ENCODE measurements around the gene NOP9.
A peak's percentile ranks its signal among the peaks of the same experiment; 100 is the strongest.

NOP9 gene

DNA sequence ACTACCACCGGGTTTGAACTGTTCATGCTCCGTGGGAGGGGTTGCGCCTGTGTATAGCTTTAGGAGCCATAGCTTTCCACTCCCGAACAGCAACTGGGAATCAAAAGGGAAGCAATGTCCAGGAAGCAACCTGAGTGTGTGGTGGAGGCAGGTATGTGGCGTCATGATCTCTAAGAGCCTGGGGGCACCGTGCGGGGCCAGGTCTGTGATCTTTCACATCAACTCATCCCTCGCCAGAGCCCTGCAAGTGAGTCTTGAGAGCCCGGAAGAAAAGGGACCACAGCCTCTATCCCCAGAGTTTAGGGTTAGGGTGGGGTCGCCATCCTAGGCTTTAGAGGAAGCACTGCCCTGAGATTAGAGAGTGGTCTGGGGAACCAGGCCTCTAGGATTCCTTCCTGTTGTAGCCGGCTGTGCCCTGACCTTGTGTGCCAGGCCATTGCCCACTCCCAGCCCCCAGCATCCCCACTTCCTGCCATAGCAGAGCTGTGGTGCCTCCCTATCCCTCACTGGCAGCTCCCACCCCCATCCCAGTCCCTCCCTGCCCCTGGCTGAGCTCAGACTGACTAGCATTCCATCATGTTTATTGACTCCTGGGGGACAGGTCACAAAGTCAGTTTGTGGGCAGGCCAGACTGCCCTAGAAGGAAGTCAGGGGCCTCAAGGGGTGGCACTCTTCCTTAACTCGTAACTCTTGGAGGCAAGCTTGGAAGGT is 36.0 kb downstream of the NOP9 start:
- Histone ChIP-seq H3K4me1 (ENCODE audit: control insufficient read depth in 2 of 2, insufficient read depth in 2 of 2, low read length in 2 of 2) (peaks cover 47 to 60% of the 10 kb centered on the region in 2 donors), H3K27me3 (ENCODE audit: control insufficient read depth in 2 of 2, insufficient read depth in 2 of 2, low read length in 2 of 2) (peaks cover 0 to 4% of the 10 kb centered on the region in 2 donors), H3K4me3 (ENCODE audit: low read length in 2 of 2) (peak overlapping the region in 1 of 2 donors; percentile 48), H3K9me3 (ENCODE audit: control insufficient read depth in 2 of 2, low read length in 2 of 2) (no peaks in the 10 kb centered on the region), H3K9ac (ENCODE audit: low read depth in 1 of 2, low read length in 2 of 2) (no peak overlapping the region), H3K36me3 (ENCODE audit: control insufficient read depth in 2 of 2, insufficient read depth in 2 of 2, low read length in 2 of 2) (peaks cover 7 to 17% of the 10 kb centered on the region in 2 donors), H3K27ac (ENCODE audit: low read depth in 2 of 2, low read length in 2 of 2) (peak overlapping the region; percentile 2 to 9)

DNA sequence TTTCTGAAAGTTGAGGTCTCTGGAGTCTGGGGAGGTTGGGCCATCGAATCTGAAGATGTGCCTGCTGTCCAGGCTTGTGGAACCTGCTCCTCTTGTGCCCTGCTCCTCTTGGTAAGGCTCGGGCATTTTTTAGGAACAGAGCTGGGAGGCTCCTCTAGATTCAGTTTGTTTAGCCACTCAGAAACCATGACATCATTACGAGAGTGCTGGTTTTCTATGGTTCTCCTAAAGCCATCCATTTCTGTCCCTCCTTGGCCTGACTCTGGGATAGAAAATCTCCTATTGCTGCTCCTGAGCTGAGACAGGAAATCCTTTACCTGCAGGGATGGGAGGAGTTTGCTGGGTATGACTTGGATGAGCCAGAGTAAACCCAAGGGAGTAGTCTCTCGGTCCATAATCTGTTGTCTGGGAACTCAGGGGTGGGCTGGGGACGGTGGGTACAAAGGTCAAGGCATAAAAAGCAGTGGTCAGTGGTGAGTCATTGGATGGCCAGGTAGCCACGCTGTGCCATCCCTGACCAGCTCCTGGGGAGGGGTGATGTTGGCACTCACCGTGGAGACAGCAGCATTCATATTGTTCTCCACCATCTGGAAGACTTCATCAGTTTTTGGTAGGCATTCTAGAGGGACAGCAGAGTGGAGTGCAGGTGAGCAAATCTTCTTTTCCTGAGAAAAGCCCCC is 37.6 kb downstream of the NOP9 start:
- Histone ChIP-seq H3K36me3 (ENCODE audit: control insufficient read depth in 2 of 2, insufficient read depth in 2 of 2, low read length in 2 of 2) (peaks cover 7 to 17% of the 10 kb centered on the region in 2 donors), H3K9ac (ENCODE audit: low read depth in 1 of 2, low read length in 2 of 2) (no peak overlapping the region), H3K27ac (ENCODE audit: low read depth in 2 of 2, low read length in 2 of 2) (no peak overlapping the region), H3K4me1 (ENCODE audit: control insufficient read depth in 2 of 2, insufficient read depth in 2 of 2, low read length in 2 of 2) (peaks cover 40 to 54% of the 10 kb centered on the region in 2 donors), H3K27me3 (ENCODE audit: control insufficient read depth in 2 of 2, insufficient read depth in 2 of 2, low read length in 2 of 2) (peaks cover 0 to 4% of the 10 kb centered on the region in 2 donors), H3K4me3 (ENCODE audit: low read length in 2 of 2) (no peak overlapping the region), H3K9me3 (ENCODE audit: control insufficient read depth in 2 of 2, low read length in 2 of 2) (no peaks in the 10 kb centered on the region)

DNA sequence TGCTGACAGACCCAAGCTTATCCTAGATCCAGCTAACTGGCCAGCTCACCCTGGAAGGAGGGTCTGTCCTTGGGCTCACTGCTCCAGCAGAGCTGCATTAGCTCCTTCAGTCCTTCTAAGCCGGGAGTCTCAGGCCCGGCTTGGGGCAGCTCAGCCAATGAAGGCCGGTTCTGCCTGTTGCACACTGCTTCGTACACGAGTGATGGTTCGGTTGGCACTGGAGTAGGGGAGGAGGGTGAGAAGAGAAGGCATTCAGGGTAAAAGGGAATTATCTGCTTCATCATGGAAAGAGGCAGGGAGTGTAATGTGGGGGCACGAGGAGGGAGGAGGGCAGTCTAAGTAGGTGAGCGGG is 38.1 kb downstream of the NOP9 start:
- Histone ChIP-seq H3K27me3 (ENCODE audit: control insufficient read depth in 2 of 2, insufficient read depth in 2 of 2, low read length in 2 of 2) (peaks cover 0 to 4% of the 10 kb centered on the region in 2 donors), H3K4me1 (ENCODE audit: control insufficient read depth in 2 of 2, insufficient read depth in 2 of 2, low read length in 2 of 2) (peaks cover 35 to 49% of the 10 kb centered on the region in 2 donors), H3K9me3 (ENCODE audit: control insufficient read depth in 2 of 2, low read length in 2 of 2) (no peaks in the 10 kb centered on the region), H3K4me3 (ENCODE audit: low read length in 2 of 2) (no peak overlapping the region), H3K36me3 (ENCODE audit: control insufficient read depth in 2 of 2, insufficient read depth in 2 of 2, low read length in 2 of 2) (peaks cover 7 to 17% of the 10 kb centered on the region in 2 donors), H3K9ac (ENCODE audit: low read depth in 1 of 2, low read length in 2 of 2) (no peak overlapping the region), H3K27ac (ENCODE audit: low read depth in 2 of 2, low read length in 2 of 2) (no peak overlapping the region)

DNA sequence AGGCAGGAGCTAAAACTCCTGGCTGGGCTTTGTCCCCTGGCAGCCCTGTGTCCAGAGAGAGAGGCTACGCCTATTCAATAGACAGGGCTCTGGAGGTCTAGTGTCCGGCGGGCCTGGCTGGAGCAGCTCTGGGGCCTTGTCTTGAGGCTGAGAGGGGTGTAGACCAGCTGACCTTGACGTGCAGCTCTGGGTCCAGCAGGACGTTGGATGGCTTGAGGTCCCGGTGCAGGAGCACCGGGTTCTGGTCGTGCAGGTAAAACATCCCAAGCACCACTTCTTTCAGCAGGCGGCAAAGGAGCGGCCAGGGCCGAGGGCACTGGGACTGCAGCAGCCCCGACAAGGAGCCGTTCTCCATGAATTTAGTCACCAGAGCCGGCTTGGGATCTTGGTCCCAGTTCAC is 39.2 kb downstream of the NOP9 start:
- H3K4me1 ChIP-seq (ENCODE audit: control insufficient read depth in 2 of 2, insufficient read depth in 2 of 2, low read length in 2 of 2): peaks cover 25 to 41% of the 10 kb centered on the region in 2 donors
- peak overlapping the region in 1 of 2 donors; percentile 93 for H3K9ac ChIP-seq (ENCODE audit: low read depth in 1 of 2, low read length in 2 of 2)
- no peak overlapping the region for H3K27ac ChIP-seq (ENCODE audit: low read depth in 2 of 2, low read length in 2 of 2)
- no peaks in the 10 kb centered on the region for H3K9me3 ChIP-seq (ENCODE audit: control insufficient read depth in 2 of 2, low read length in 2 of 2)
- peaks cover 0 to 4% of the 10 kb centered on the region in 2 donors for H3K27me3 ChIP-seq (ENCODE audit: control insufficient read depth in 2 of 2, insufficient read depth in 2 of 2, low read length in 2 of 2)
- peaks cover 7 to 17% of the 10 kb centered on the region in 2 donors for H3K36me3 ChIP-seq (ENCODE audit: control insufficient read depth in 2 of 2, insufficient read depth in 2 of 2, low read length in 2 of 2)
- peak overlapping the region; percentile 96 to 97 for H3K4me3 ChIP-seq (ENCODE audit: low read length in 2 of 2)

DNA sequence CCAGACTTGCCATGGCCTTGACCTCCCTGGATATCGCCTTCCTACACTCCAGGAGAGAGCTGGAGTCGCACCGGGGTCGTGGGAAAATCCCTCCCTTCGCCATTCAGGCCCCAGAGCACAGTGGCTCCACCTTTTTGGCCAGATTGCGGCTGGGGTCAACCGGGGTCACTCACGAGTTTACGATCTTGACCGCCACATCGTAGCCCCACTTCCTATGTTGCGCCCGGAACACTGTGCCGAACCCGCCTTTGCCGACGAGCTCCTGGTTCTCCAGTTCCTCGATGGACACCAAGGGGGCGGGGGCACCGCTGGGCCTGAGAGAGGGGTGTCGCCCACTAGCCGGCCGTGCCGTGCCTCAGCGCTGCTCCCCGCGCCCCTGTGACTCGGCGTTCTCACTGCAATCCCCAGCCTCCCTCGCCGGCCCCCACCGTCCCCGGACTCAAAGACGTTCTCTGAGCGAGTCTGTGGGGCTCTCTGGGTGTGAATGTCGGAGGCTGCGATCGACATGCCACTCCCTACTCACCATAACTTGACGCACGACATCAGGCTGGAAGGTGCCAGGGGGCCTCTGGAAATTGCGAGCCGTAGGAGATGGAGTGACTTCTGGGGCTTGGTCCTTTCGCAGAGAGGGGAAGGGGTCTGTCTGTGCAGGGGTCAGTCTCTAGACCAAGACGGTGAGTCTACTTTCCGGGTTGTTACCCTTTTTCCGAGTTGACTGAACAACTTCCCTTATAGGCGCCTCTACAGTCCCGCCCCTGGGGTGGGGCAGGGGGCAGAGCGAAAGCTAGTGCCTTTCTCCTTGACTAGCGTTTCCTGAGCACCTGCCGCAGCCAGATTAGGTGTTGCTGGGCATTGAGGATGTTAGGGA is 39.9 kb downstream of the NOP9 start, which contains the start of gene RIPK3:
TSS of gene RIPK3 (minus strand) at position 708 of the 868 bp plus-strand sequence. CDS start at position 543, 165 bp downstream.
- no peaks in the 10 kb centered on the region for H3K27me3 ChIP-seq (ENCODE audit: control insufficient read depth in 2 of 2, insufficient read depth in 2 of 2, low read length in 2 of 2)
- H3K9me3 ChIP-seq (ENCODE audit: control insufficient read depth in 2 of 2, low read length in 2 of 2): no peaks in the 10 kb centered on the region
- H3K36me3 ChIP-seq (ENCODE audit: control insufficient read depth in 2 of 2, insufficient read depth in 2 of 2, low read length in 2 of 2): peaks cover 7 to 17% of the 10 kb centered on the region in 2 donors
- peak within 1 kb of the TSS; percentile 85 to 87 for H3K27ac ChIP-seq (ENCODE audit: low read depth in 2 of 2, low read length in 2 of 2)
- peak within 1 kb of the TSS; percentile 96 to 97 for H3K4me3 ChIP-seq (ENCODE audit: low read length in 2 of 2)
- peaks cover 18 to 36% of the 10 kb centered on the region in 2 donors for H3K4me1 ChIP-seq (ENCODE audit: control insufficient read depth in 2 of 2, insufficient read depth in 2 of 2, low read length in 2 of 2)
- H3K9ac ChIP-seq (ENCODE audit: low read depth in 1 of 2, low read length in 2 of 2): peak within 1 kb of the TSS; percentile 93 to 98

DNA sequence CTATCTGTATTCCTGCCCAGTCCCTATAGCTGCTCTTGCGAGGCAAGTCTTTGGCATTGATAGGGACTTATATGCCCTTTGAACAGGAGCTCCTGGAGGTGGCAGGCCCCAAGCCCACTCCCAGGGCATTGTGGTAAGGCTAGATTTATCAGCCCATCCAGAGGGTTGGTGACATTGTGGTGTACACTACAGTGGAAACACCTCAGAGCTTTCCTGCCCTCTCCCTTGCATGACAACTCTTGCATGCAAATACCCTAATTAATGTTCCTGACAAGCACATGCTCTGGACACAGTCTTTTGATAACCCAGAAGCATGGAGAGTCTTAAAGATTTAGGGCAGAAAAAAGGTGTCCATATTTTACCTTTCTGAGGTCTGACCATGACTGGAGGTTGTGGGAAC is 41.0 kb downstream of the NOP9 start:
- Histone ChIP-seq H3K4me3 (ENCODE audit: low read length in 2 of 2) (no peak overlapping the region), H3K9ac (ENCODE audit: low read depth in 1 of 2, low read length in 2 of 2) (no peak overlapping the region), H3K9me3 (ENCODE audit: control insufficient read depth in 2 of 2, low read length in 2 of 2) (no peaks in the 10 kb centered on the region), H3K27ac (ENCODE audit: low read depth in 2 of 2, low read length in 2 of 2) (no peak overlapping the region), H3K4me1 (ENCODE audit: control insufficient read depth in 2 of 2, insufficient read depth in 2 of 2, low read length in 2 of 2) (peaks cover 18 to 28% of the 10 kb centered on the region in 2 donors), H3K27me3 (ENCODE audit: control insufficient read depth in 2 of 2, insufficient read depth in 2 of 2, low read length in 2 of 2) (no peaks in the 10 kb centered on the region), H3K36me3 (ENCODE audit: control insufficient read depth in 2 of 2, insufficient read depth in 2 of 2, low read length in 2 of 2) (peaks cover 7 to 17% of the 10 kb centered on the region in 2 donors)

DNA sequence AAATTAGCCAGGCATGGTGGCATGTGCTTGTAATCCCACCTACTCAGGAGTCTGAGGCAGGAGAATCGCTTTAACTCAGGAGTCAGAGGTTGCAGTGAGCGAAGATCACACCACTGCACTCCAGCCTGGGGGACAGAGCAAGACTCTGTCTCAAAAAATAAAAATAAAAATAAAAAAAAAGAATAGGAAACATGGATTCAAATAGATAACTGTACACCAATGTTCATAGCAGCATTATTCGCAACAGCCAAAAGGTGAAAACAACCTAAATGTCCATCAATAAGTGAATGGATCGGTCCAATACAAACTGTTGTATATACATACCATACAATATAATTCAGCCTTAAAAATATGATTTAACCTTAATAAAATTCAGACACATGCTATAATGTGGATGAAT is 43.2 kb downstream of the NOP9 start:
- Histone ChIP-seq H3K9ac (ENCODE audit: low read depth in 1 of 2, low read length in 2 of 2) (no peak overlapping the region), H3K27me3 (ENCODE audit: control insufficient read depth in 2 of 2, insufficient read depth in 2 of 2, low read length in 2 of 2) (no peaks in the 10 kb centered on the region), H3K4me1 (ENCODE audit: control insufficient read depth in 2 of 2, insufficient read depth in 2 of 2, low read length in 2 of 2) (peaks cover 18 to 22% of the 10 kb centered on the region in 2 donors), H3K9me3 (ENCODE audit: control insufficient read depth in 2 of 2, low read length in 2 of 2) (no peaks in the 10 kb centered on the region), H3K4me3 (ENCODE audit: low read length in 2 of 2) (no peak overlapping the region), H3K27ac (ENCODE audit: low read depth in 2 of 2, low read length in 2 of 2) (no peak overlapping the region), H3K36me3 (ENCODE audit: control insufficient read depth in 2 of 2, insufficient read depth in 2 of 2, low read length in 2 of 2) (peaks cover 0 to 1% of the 10 kb centered on the region in 2 donors)

DNA sequence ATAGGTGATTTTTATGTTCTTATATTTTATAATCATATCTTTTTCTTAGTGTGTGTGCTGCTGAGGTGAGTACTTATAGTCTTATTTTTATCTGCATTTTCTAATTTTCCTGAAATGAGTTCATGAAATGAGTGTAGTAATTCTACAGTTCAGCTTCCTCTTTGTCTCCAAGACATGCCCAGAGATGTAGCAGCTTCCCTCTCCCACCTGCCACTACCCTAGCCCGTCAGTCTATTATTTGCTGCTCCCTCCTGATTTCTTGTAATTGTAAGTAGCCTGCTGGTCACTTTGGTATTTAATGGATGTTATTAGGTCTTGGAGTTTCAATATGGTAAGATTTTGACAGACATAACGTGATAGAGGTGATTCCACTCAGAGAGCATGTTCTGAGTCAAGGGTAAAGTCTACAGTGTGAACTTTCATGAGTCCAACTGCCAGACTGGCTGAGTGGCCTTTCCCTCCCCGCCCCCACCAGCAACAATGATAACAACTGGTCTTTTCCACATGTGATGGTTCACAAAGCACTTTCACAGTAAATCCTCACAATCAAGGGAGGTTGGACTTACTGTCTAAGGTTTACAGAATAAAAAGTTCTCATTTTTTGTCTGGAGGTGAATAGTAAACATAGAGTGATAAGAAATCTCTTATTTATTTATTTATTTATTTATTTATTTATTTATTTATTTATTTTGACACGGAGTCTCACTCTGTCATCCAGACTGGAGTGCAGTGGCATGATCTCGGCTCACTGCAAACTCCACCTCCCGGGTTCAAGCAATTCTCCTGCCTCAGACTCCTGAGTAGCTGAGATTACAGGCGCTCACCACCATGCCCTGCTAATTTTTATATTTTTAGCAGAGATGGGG is 44.4 kb downstream of the NOP9 start:
- Histone ChIP-seq H3K4me3 (ENCODE audit: low read length in 2 of 2) (no peak overlapping the region), H3K36me3 (ENCODE audit: control insufficient read depth in 2 of 2, insufficient read depth in 2 of 2, low read length in 2 of 2) (no peaks in the 10 kb centered on the region), H3K9me3 (ENCODE audit: control insufficient read depth in 2 of 2, low read length in 2 of 2) (no peaks in the 10 kb centered on the region), H3K27ac (ENCODE audit: low read depth in 2 of 2, low read length in 2 of 2) (no peak overlapping the region), H3K27me3 (ENCODE audit: control insufficient read depth in 2 of 2, insufficient read depth in 2 of 2, low read length in 2 of 2) (no peaks in the 10 kb centered on the region), H3K4me1 (ENCODE audit: control insufficient read depth in 2 of 2, insufficient read depth in 2 of 2, low read length in 2 of 2) (peaks cover 10 to 11% of the 10 kb centered on the region in 2 donors), H3K9ac (ENCODE audit: low read depth in 1 of 2, low read length in 2 of 2) (no peak overlapping the region)

DNA sequence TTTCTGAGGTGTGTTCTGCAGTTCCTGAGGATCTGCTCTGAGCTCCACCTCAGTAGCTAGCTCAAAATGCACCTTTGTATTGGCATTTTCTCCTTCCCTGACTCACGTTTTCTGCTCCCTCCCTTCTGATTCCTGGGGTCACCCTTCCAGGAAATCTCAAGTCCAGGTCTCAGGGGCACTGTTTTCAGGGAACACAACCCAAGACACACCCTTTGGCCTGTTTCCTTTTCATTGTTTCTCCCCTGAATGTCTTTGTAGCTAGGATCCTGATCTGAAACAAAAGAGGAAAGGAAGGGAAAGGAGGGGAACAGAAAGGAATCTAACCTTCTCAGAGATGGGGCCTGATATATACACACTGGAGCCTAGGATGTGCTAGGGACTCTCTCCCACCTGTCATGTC is 47.5 kb downstream of the NOP9 start:
- Histone ChIP-seq H3K36me3 (ENCODE audit: control insufficient read depth in 2 of 2, insufficient read depth in 2 of 2, low read length in 2 of 2) (no peaks in the 10 kb centered on the region), H3K4me3 (ENCODE audit: low read length in 2 of 2) (no peak overlapping the region), H3K27ac (ENCODE audit: low read depth in 2 of 2, low read length in 2 of 2) (no peak overlapping the region), H3K9ac (ENCODE audit: low read depth in 1 of 2, low read length in 2 of 2) (no peak overlapping the region), H3K9me3 (ENCODE audit: control insufficient read depth in 2 of 2, low read length in 2 of 2) (no peaks in the 10 kb centered on the region), H3K4me1 (ENCODE audit: control insufficient read depth in 2 of 2, insufficient read depth in 2 of 2, low read length in 2 of 2) (no peaks in the 10 kb centered on the region), H3K27me3 (ENCODE audit: control insufficient read depth in 2 of 2, insufficient read depth in 2 of 2, low read length in 2 of 2) (no peaks in the 10 kb centered on the region)

Data from mucosa of rectum (tissue), 2 donors.